PC-3 (cell line): Measurements from ENCODE around the gene COL7A1. TPM values are rescaled to one million over a fixed set of nuclear protein-coding genes. Genes with fewer than 3 reads are reported as not detected.

Experiments
- ATAC-seq: fragments of 200-7000 bp; cut with Tn5 transposase; 2 replicates; pipeline ENCODE4 v1.9.1; 2020; ENCODE audit warnings: mild to moderate bottlenecking, moderate library complexity
- BruUV-seq: library from RNA; stranded (reverse); fragments of 400-500 nt; replicated peaks from 2 replicates; lab custom pipeline; 2021; lab: Mats Ljungman, UMichigan
- CTCF ChIA-PET: fragments of 300-600 bp; sonication (Branson Sonifier 250); formaldehyde crosslinking; loops from one replicate; lab custom pipeline; 2022; ENCODE audit warnings: antibody characterized with exemption; lab: Charles Lee
- POLR2A ChIA-PET: fragments of 300-600 bp; sonication (Branson Sonifier 250); formaldehyde crosslinking; loops from one replicate; lab custom pipeline; 2022; ENCODE audit warnings: antibody characterized with exemption; ENCODE audit not compliant: unreplicated experiment; lab: Charles Lee
- DNase-seq: peaks from one replicate; pipeline ENCODE4 v3.0.0-alpha.2; 2015
- H2AFZ ChIP-seq: fragments of 300-600 bp; sonication (generic); 2 replicates; pipeline ENCODE4 v1.6.0; 2016; ENCODE audit warnings: antibody characterized with exemption, low read length
- H3F3A ChIP-seq: fragments of 300-600 bp; sonication (generic); one replicate; pipeline ENCODE4 v1.6.0; 2017; ENCODE audit warnings: antibody characterized with exemption, low read length, control low read depth, mild to moderate bottlenecking; ENCODE audit not compliant: unreplicated experiment
- H3K27ac ChIP-seq: fragments of 300-600 bp; sonication (generic); 2 replicates; pipeline ENCODE4 v1.5.1; 2016; ENCODE audit warnings: mild to moderate bottlenecking, low read length
- H3K27me3 ChIP-seq: fragments of 300-600 bp; sonication (generic); 2 replicates; pipeline ENCODE4 v1.6.1; 2016; ENCODE audit warnings: low read length, mixed read lengths
- H3K36me3 ChIP-seq: fragments of 300-600 bp; sonication (generic); 2 replicates; pipeline ENCODE4 v1.6.1; 2016; ENCODE audit warnings: low read depth, mixed run types, low read length, mixed read lengths
- H3K4me1 ChIP-seq: fragments of 300-600 bp; sonication (generic); 2 replicates; pipeline ENCODE4 v1.5.1; 2016; ENCODE audit warnings: low read length; ENCODE audit not compliant: insufficient read depth
- H3K4me2 ChIP-seq: fragments of 300-600 bp; sonication (generic); 2 replicates; pipeline ENCODE4 v1.6.0; 2016; ENCODE audit warnings: low read length
- H3K4me3 ChIP-seq: fragments of 300-600 bp; sonication (generic); 2 replicates; pipeline ENCODE4 v1.5.1; 2016; ENCODE audit warnings: mild to moderate bottlenecking, low read length, mixed read lengths
- H3K79me2 ChIP-seq: fragments of 300-600 bp; sonication (generic); 2 replicates; pipeline ENCODE4 v1.6.1; 2017; ENCODE audit warnings: low read length, mixed read lengths
- H3K9ac ChIP-seq: fragments of 300-600 bp; sonication (generic); 2 replicates; pipeline ENCODE4 v1.6.0; 2016; ENCODE audit warnings: mild to moderate bottlenecking, low read length
- H3K9me2 ChIP-seq: fragments of 300-600 bp; sonication (generic); replicated peaks from 2 replicates; pipeline ENCODE4 v1.6.1; 2016; ENCODE audit warnings: mixed run types, low read length, mixed read lengths
- H3K9me3 ChIP-seq: fragments of 300-600 bp; sonication (generic); 2 replicates; pipeline ENCODE4 v1.6.1; 2016; ENCODE audit warnings: low read length, mixed read lengths
- H4K20me1 ChIP-seq: fragments of 300-600 bp; sonication (generic); 2 replicates; pipeline ENCODE4 v1.6.1; 2016; ENCODE audit warnings: low read length, mixed read lengths
- CTCF ChIP-seq: fragments of 300-600 bp; sonication (generic); conservative IDR thresholded peaks from 2 replicates; pipeline ENCODE4 v1.5.1; 2017; ENCODE audit warnings: antibody characterized with exemption, low read depth, mild to moderate bottlenecking, low read length
- EZH2 ChIP-seq: fragments of 300-600 bp; sonication (generic); IDR thresholded peaks from one replicate; pipeline ENCODE4 v1.6.1; 2017; ENCODE audit warnings: antibody characterized with exemption, mild to moderate bottlenecking, low read length; ENCODE audit not compliant: unreplicated experiment
- EZH2phosphoT487 ChIP-seq: fragments of 300-600 bp; sonication (generic); IDR thresholded peaks from 2 replicates; pipeline ENCODE4 v1.6.1; 2018; ENCODE audit warnings: mild to moderate bottlenecking, antibody characterized with exemption, low read length, borderline replicate concordance
- intact Hi-C: fragments of 100-400 bp; cut with micrococcal nuclease; formaldehyde crosslinking; loops from 2 replicates; pipeline ENCODE4 v1.9.0; 2023
- total RNA-seq: library from RNA; depleted of rRNA; stranded (reverse); fragments of >200 nt; gene quantifications from 2 replicates; pipeline ENCODE4 v1.2.3, GENCODE V29; 2014

Gene COL7A1
- total RNA-seq, 1 experiment from 2014 or later = 7.9 TPM

GRCh38 chr3:48621461-48621869 lies 26.3 kb upstream of the COL7A1 start, which contains the start of gene TMEM89:
Gene TMEM89, minus strand, starts transcription at chr3:48621769. Its CDS starts 13 bp downstream, at chr3:48621756.
- no TSS peak for BruUV-seq

GRCh38 chr3:48619541-48620524 lies 24.7 kb upstream of the COL7A1 start:
- H3K9ac ChIP-seq = no peak overlapping the region
- no TSS peak for BruUV-seq
- ChIA-PET POLR2A (no interaction called here), CTCF (no interaction called here)
- no peak overlapping the region for H3K27ac ChIP-seq
- ATAC-seq = no peak
- no peaks in the 10 kb centered on the region for H3K9me2 ChIP-seq
- H2AFZ ChIP-seq = no peak overlapping the region
- H3K4me1 ChIP-seq = no peaks in the 10 kb centered on the region
- H3K4me2 ChIP-seq = no peak overlapping the region
- H3F3A ChIP-seq = no peaks in the 10 kb centered on the region
- no peaks in the 10 kb centered on the region for H3K27me3 ChIP-seq
- intact Hi-C loops = no loop called here
- DNase-seq = no peak
- no peak for TF ChIP-seq EZH2phosphoT487
- no peak for TF ChIP-seq EZH2
- no peak for TF ChIP-seq CTCF
- no peaks in the 10 kb centered on the region for H4K20me1 ChIP-seq
- no peaks in the 10 kb centered on the region for H3K79me2 ChIP-seq
- H3K36me3 ChIP-seq = peaks cover 5% of the 10 kb centered on the region; the same call in 1 of the 2 replicates
- peaks cover 8% of the 10 kb centered on the region for H3K9me3 ChIP-seq
- H3K4me3 ChIP-seq = no peak overlapping the region

More at GRCh38 chr3:48621461-48621869, 26.3 kb upstream of the COL7A1 start, which contains the start of gene TMEM89:
- Histone ChIP-seq H3K4me1 (no peaks in the 10 kb centered on the region), H3F3A (no peaks in the 10 kb centered on the region), H3K27me3 (no peaks in the 10 kb centered on the region), H3K4me3 (no peak within 1 kb of the TSS), H3K9ac (no peak within 1 kb of the TSS), H3K9me3 (peaks cover 8% of the 10 kb centered on the region), H3K36me3 (peaks cover 10% of the 10 kb centered on the region), H3K4me2 (no peak within 1 kb of the TSS), H2AFZ (no peak within 1 kb of the TSS), H3K79me2 (no peaks in the 10 kb centered on the region), H3K27ac (no peak within 1 kb of the TSS), H4K20me1 (no peaks in the 10 kb centered on the region), H3K9me2 (no peaks in the 10 kb centered on the region)
- intact Hi-C loops = no loop called here
- POLR2A ChIA-PET = no interaction called here
- TF ChIP-seq EZH2 (no peak), CTCF (no peak), EZH2phosphoT487 (no peak)
- CTCF ChIA-PET = no interaction called here
- no peak for ATAC-seq
- no peak for DNase-seq
